PC-3 (cell line): ENCODE measurements around the gene FBXO15. TPM values are rescaled to one million over a fixed set of nuclear protein-coding genes. Genes with fewer than 3 reads are reported as not detected.

Experiments used
- ATAC-seq: fragments of 200-7000 bp; cut with Tn5 transposase; 2 replicates; pipeline ENCODE4 v1.9.1; 2020; ENCODE audit warnings: mild to moderate bottlenecking, moderate library complexity
- BruUV-seq: library from RNA; stranded (reverse); fragments of 400-500 nt; replicated peaks from 2 replicates; lab custom pipeline; 2021; lab: Mats Ljungman, UMichigan
- CTCF ChIA-PET: fragments of 300-600 bp; sonication (Branson Sonifier 250); formaldehyde crosslinking; loops from one replicate; lab custom pipeline; 2022; ENCODE audit warnings: antibody characterized with exemption; lab: Charles Lee
- POLR2A ChIA-PET: fragments of 300-600 bp; sonication (Branson Sonifier 250); formaldehyde crosslinking; loops from one replicate; lab custom pipeline; 2022; ENCODE audit warnings: antibody characterized with exemption; ENCODE audit not compliant: unreplicated experiment; lab: Charles Lee
- DNase-seq: peaks from one replicate; pipeline ENCODE4 v3.0.0-alpha.2; 2015
- H2AFZ ChIP-seq: fragments of 300-600 bp; sonication (generic); 2 replicates; pipeline ENCODE4 v1.6.0; 2016; ENCODE audit warnings: antibody characterized with exemption, low read length
- H3F3A ChIP-seq: fragments of 300-600 bp; sonication (generic); one replicate; pipeline ENCODE4 v1.6.0; 2017; ENCODE audit warnings: antibody characterized with exemption, low read length, control low read depth, mild to moderate bottlenecking; ENCODE audit not compliant: unreplicated experiment
- H3K27ac ChIP-seq: fragments of 300-600 bp; sonication (generic); 2 replicates; pipeline ENCODE4 v1.5.1; 2016; ENCODE audit warnings: mild to moderate bottlenecking, low read length
- H3K27me3 ChIP-seq: fragments of 300-600 bp; sonication (generic); 2 replicates; pipeline ENCODE4 v1.6.1; 2016; ENCODE audit warnings: low read length, mixed read lengths
- H3K36me3 ChIP-seq: fragments of 300-600 bp; sonication (generic); 2 replicates; pipeline ENCODE4 v1.6.1; 2016; ENCODE audit warnings: low read depth, mixed run types, low read length, mixed read lengths
- H3K4me1 ChIP-seq: fragments of 300-600 bp; sonication (generic); 2 replicates; pipeline ENCODE4 v1.5.1; 2016; ENCODE audit warnings: low read length; ENCODE audit not compliant: insufficient read depth
- H3K4me2 ChIP-seq: fragments of 300-600 bp; sonication (generic); 2 replicates; pipeline ENCODE4 v1.6.0; 2016; ENCODE audit warnings: low read length
- H3K4me3 ChIP-seq: fragments of 300-600 bp; sonication (generic); 2 replicates; pipeline ENCODE4 v1.5.1; 2016; ENCODE audit warnings: mild to moderate bottlenecking, low read length, mixed read lengths
- H3K79me2 ChIP-seq: fragments of 300-600 bp; sonication (generic); 2 replicates; pipeline ENCODE4 v1.6.1; 2017; ENCODE audit warnings: low read length, mixed read lengths
- H3K9ac ChIP-seq: fragments of 300-600 bp; sonication (generic); 2 replicates; pipeline ENCODE4 v1.6.0; 2016; ENCODE audit warnings: mild to moderate bottlenecking, low read length
- H3K9me2 ChIP-seq: fragments of 300-600 bp; sonication (generic); replicated peaks from 2 replicates; pipeline ENCODE4 v1.6.1; 2016; ENCODE audit warnings: mixed run types, low read length, mixed read lengths
- H3K9me3 ChIP-seq: fragments of 300-600 bp; sonication (generic); 2 replicates; pipeline ENCODE4 v1.6.1; 2016; ENCODE audit warnings: low read length, mixed read lengths
- H4K20me1 ChIP-seq: fragments of 300-600 bp; sonication (generic); 2 replicates; pipeline ENCODE4 v1.6.1; 2016; ENCODE audit warnings: low read length, mixed read lengths
- CTCF ChIP-seq: fragments of 300-600 bp; sonication (generic); conservative IDR thresholded peaks from 2 replicates; pipeline ENCODE4 v1.5.1; 2017; ENCODE audit warnings: antibody characterized with exemption, low read depth, mild to moderate bottlenecking, low read length
- EZH2 ChIP-seq: fragments of 300-600 bp; sonication (generic); IDR thresholded peaks from one replicate; pipeline ENCODE4 v1.6.1; 2017; ENCODE audit warnings: antibody characterized with exemption, mild to moderate bottlenecking, low read length; ENCODE audit not compliant: unreplicated experiment
- EZH2phosphoT487 ChIP-seq: fragments of 300-600 bp; sonication (generic); IDR thresholded peaks from 2 replicates; pipeline ENCODE4 v1.6.1; 2018; ENCODE audit warnings: mild to moderate bottlenecking, antibody characterized with exemption, low read length, borderline replicate concordance
- intact Hi-C: fragments of 100-400 bp; cut with micrococcal nuclease; formaldehyde crosslinking; loops from 2 replicates; pipeline ENCODE4 v1.9.0; 2023
- total RNA-seq: library from RNA; depleted of rRNA; stranded (reverse); fragments of >200 nt; gene quantifications from 2 replicates; pipeline ENCODE4 v1.2.3, GENCODE V29; 2014

FBXO15 gene
- total RNA-seq, 1 experiment from 2014 or later, result 0.87 TPM

GRCh38 chr18:74116633-74117554, 30.7 kb downstream of the FBXO15 start:
- ChIA-PET CTCF (interaction anchor here (0.6 kb wide), 2 partner anchors 13 to 87 kb away, joined by 3 to 4 read pairs; no protein-coding TSS in a partner anchor), POLR2A (no interaction called here)
- Histone ChIP-seq H3K4me3 (no peak overlapping the region), H3K9me3 (no peaks in the 10 kb centered on the region), H3K4me1 (no peaks in the 10 kb centered on the region), H3F3A (no peaks in the 10 kb centered on the region), H3K36me3 (no peaks in the 10 kb centered on the region), H3K4me2 (no peak overlapping the region), H3K9ac (no peak overlapping the region), H3K79me2 (no peaks in the 10 kb centered on the region), H3K27me3 (0 out of 2 replicates have a peak, but pooled peaks cover 3% of the 10 kb centered on the region), H3K9me2 (no peaks in the 10 kb centered on the region), H4K20me1 (no peaks in the 10 kb centered on the region), H3K27ac (no peak overlapping the region), H2AFZ (no peak overlapping the region)
- ATAC-seq (peak; percentile 60), DNase-seq (peak; percentile 60)
- TF ChIP-seq CTCF (peak; percentile 88), EZH2 (no peak)
- BruUV-seq, result no TSS peak
- intact Hi-C loops, result loop anchor here (1.0 to 10.0 kb wide), 6 partner anchors 77 to 1416 kb away; no protein-coding TSS in a partner anchor

GRCh38 chr18:74115046-74115445, 32.6 kb downstream of the FBXO15 start:
- H3K4me2 ChIP-seq, result no peak overlapping the region
- TF ChIP-seq EZH2 (no peak), EZH2phosphoT487 (no peak), CTCF (no peak)
- H3K9ac ChIP-seq, result no peak overlapping the region
- H3K9me3 ChIP-seq, result no peaks in the 10 kb centered on the region
- BruUV-seq, result no TSS peak
- intact Hi-C loops, result loop anchor here (5.0 to 10.0 kb wide), 3 partner anchors 270 to 970 kb away; no protein-coding TSS in a partner anchor
- no peaks in the 10 kb centered on the region for H3K79me2 ChIP-seq
- H2AFZ ChIP-seq, result peak overlapping the region; percentile 16; the same call in 1 of the 2 replicates
- no peak for DNase-seq
- ChIA-PET CTCF (no interaction called here), POLR2A (no interaction called here)
- H3F3A ChIP-seq, result no peaks in the 10 kb centered on the region
- no peaks in the 10 kb centered on the region for H3K36me3 ChIP-seq
- H3K4me3 ChIP-seq, result no peak overlapping the region
- no peak for ATAC-seq
- no peaks in the 10 kb centered on the region for H3K9me2 ChIP-seq
- H3K27me3 ChIP-seq, result no peaks in the 10 kb centered on the region
- H3K4me1 ChIP-seq, result no peaks in the 10 kb centered on the region
- H4K20me1 ChIP-seq, result no peaks in the 10 kb centered on the region
- H3K27ac ChIP-seq, result no peak overlapping the region

GRCh38 chr18:74114116-74114515, 33.5 kb downstream of the FBXO15 start:
- no peak overlapping the region for H3K4me3 ChIP-seq
- ChIA-PET POLR2A (no interaction called here), CTCF (no interaction called here)
- H3F3A ChIP-seq, result no peaks in the 10 kb centered on the region
- H3K36me3 ChIP-seq, result no peaks in the 10 kb centered on the region
- intact Hi-C loops, result loop anchor here (10.0 kb wide), 2 partner anchors 269 to 969 kb away; no protein-coding TSS in a partner anchor
- H3K9me2 ChIP-seq, result no peaks in the 10 kb centered on the region
- no peak overlapping the region for H3K9ac ChIP-seq
- no peaks in the 10 kb centered on the region for H3K79me2 ChIP-seq
- no peak overlapping the region for H2AFZ ChIP-seq
- H4K20me1 ChIP-seq, result no peaks in the 10 kb centered on the region
- H3K27me3 ChIP-seq, result no peaks in the 10 kb centered on the region
- BruUV-seq, result no TSS peak
- no peak overlapping the region for H3K27ac ChIP-seq
- H3K4me2 ChIP-seq, result no peak overlapping the region
- DNase-seq (no peak), ATAC-seq (peak; percentile 62)
- TF ChIP-seq EZH2phosphoT487 (no peak), EZH2 (no peak), CTCF (no peak)
- no peaks in the 10 kb centered on the region for H3K9me3 ChIP-seq
- H3K4me1 ChIP-seq, result no peaks in the 10 kb centered on the region
